GM23338 (cell line): ENCODE measurements around the gene ETV6. TPM values are rescaled to one million over a fixed set of nuclear protein-coding genes. Genes with fewer than 3 reads are reported as not detected.

Source experiments
- ATAC-seq: fragments of 200-7000 bp; cut with Tn5 transposase; 3 replicates; pipeline ENCODE4 v1.9.1; 2020
- DNase-seq: peaks from one replicate; pipeline ENCODE4 v3.0.0-alpha.2; 2015; ENCODE audit warnings: low spot score
- H2AFZ ChIP-seq: fragments of 200-600 bp; sonication (generic); 2 replicates; pipeline ENCODE4 v1.8.0; 2016; ENCODE audit warnings: antibody characterized with exemption, mild to moderate bottlenecking, moderate library complexity
- H3F3A ChIP-seq: fragments of 200-600 bp; sonication (generic); replicated peaks from 2 replicates; pipeline ENCODE4 v1.8.0; 2017; ENCODE audit warnings: antibody characterized with exemption, mixed run types, low read depth
- H3K27ac ChIP-seq: fragments of 200-600 bp; sonication (generic); 2 replicates; pipeline ENCODE4 v1.6.1; 2016; ENCODE audit warnings: low read depth
- H3K27me3 ChIP-seq: fragments of 200-600 bp; sonication (generic); 2 replicates; pipeline ENCODE4 v1.8.0; 2016; ENCODE audit warnings: mild to moderate bottlenecking, mixed run types, moderate library complexity; ENCODE audit not compliant: insufficient read depth
- H3K36me3 ChIP-seq: fragments of 200-600 bp; sonication (generic); 2 replicates; pipeline ENCODE4 v1.8.0; 2016; ENCODE audit warnings: mild to moderate bottlenecking; ENCODE audit not compliant: insufficient read depth
- H3K4me1 ChIP-seq: fragments of 200-600 bp; sonication (generic); 2 replicates; pipeline ENCODE4 v1.8.0; 2016; ENCODE audit warnings: mild to moderate bottlenecking, moderate library complexity; ENCODE audit not compliant: insufficient read depth
- H3K4me2 ChIP-seq: fragments of 200-600 bp; sonication (generic); 2 replicates; pipeline ENCODE4 v1.7.1; 2017; ENCODE audit warnings: mixed run types
- H3K4me3 ChIP-seq: fragments of 200-600 bp; sonication (generic); 2 replicates; pipeline ENCODE4 v1.6.1; 2016; ENCODE audit warnings: mixed run types
- H3K79me2 ChIP-seq: fragments of 200-600 bp; sonication (generic); replicated peaks from 2 replicates; pipeline ENCODE4 v1.8.0; 2017; ENCODE audit warnings: mild to moderate bottlenecking; ENCODE audit not compliant: insufficient read depth
- H3K9me2 ChIP-seq: fragments of 200-600 bp; sonication (generic); 2 replicates; pipeline ENCODE4 v1.8.0; 2017; ENCODE audit not compliant: insufficient read depth
- H4K20me1 ChIP-seq: fragments of 200-600 bp; sonication (generic); replicated peaks from 2 replicates; pipeline ENCODE4 v1.8.0; 2017; ENCODE audit warnings: mild to moderate bottlenecking; ENCODE audit not compliant: insufficient read depth
- H3K27ac Mint-ChIP-seq: 2 replicates; pipeline ENCODE4 v1.8.0; 2020; ENCODE audit warnings: inconsistent platforms, mild to moderate bottlenecking, moderate library complexity, mixed read lengths
- H3K27me3 Mint-ChIP-seq: 3 replicates; pipeline ENCODE4 v1.8.0; 2022; ENCODE audit warnings: low read depth, mild to moderate bottlenecking, moderate library complexity, mixed read lengths, inconsistent platforms; ENCODE audit not compliant: insufficient read depth, poor library complexity
- H3K36me3 Mint-ChIP-seq: 3 replicates; pipeline ENCODE4 v1.8.0; 2021; ENCODE audit warnings: low read depth, mild to moderate bottlenecking, inconsistent platforms, moderate library complexity, mixed read lengths
- H3K4me1 Mint-ChIP-seq: 3 replicates; pipeline ENCODE4 v1.8.0; 2020; ENCODE audit warnings: mild to moderate bottlenecking, inconsistent platforms, mixed read lengths
- H3K4me3 Mint-ChIP-seq: 3 replicates; pipeline ENCODE4 v1.8.0; 2021; ENCODE audit warnings: moderate library complexity, mild to moderate bottlenecking, inconsistent platforms, mixed read lengths
- H3K9me3 Mint-ChIP-seq: 3 replicates; pipeline ENCODE4 v1.8.0; 2020; ENCODE audit warnings: moderate library complexity, mild to moderate bottlenecking, inconsistent platforms, mixed read lengths
- CREB1 ChIP-seq: fragments of 250-450 bp; sonication (Bioruptor Pico); IDR thresholded peaks from 2 replicates; pipeline ENCODE4 v1.5.0; 2020; ENCODE audit warnings: low read depth, mild to moderate bottlenecking, moderate library complexity
- CTCF ChIP-seq, 2 experiments: fragments of 200-600 bp in 1 of 2; sonication (generic) in 1 of 2; conservative IDR thresholded peaks; 2 replicates each; pipeline versions ENCODE4 v1.5.1 to v1.6.1; 2016 to 2017; ENCODE audit warnings: antibody characterized with exemption in 2 of 2, low read depth in 2 of 2, mild to moderate bottlenecking in 2 of 2, moderate library complexity in 1 of 2
- EZH2 ChIP-seq: fragments of 200-600 bp; sonication (generic); IDR thresholded peaks from one replicate; pipeline ENCODE4 v1.8.0; 2017; ENCODE audit warnings: antibody characterized with exemption, mild to moderate bottlenecking, low read depth; ENCODE audit not compliant: unreplicated experiment
- NANOG ChIP-seq: IDR thresholded peaks from 2 replicates; pipeline ENCODE4 v1.6.1; 2016; ENCODE audit warnings: antibody characterized with exemption, borderline replicate concordance
- POLR2AphosphoS5 ChIP-seq: IDR thresholded peaks from 2 replicates; pipeline ENCODE4 v1.6.1; 2016; ENCODE audit warnings: antibody characterized with exemption, low read depth
- STAT1 ChIP-seq: IDR thresholded peaks from one replicate; pipeline ENCODE4 v1.6.1; 2016; ENCODE audit warnings: antibody characterized with exemption; ENCODE audit not compliant: unreplicated experiment
- ZNF114 ChIP-seq: fragments of 250-450 bp; sonication (Bioruptor Pico); IDR thresholded peaks from 2 replicates; pipeline ENCODE4 v1.5.0; 2020; ENCODE audit warnings: mild to moderate bottlenecking, moderate library complexity
- polyA plus RNA-seq: library from polyadenylated mRNA; unstranded; fragments of >200 nt; fragmentation: Nextera tagmentation; extraction: Ambion mirVana; gene quantifications from 2 replicates; pipeline ENCODE4 v1.2.1, GENCODE V29; 2016
- total RNA-seq: library from RNA; depleted of rRNA; stranded (reverse); fragments of >200 nt; shearing (Covaris generic); gene quantifications from 2 replicates; pipeline ENCODE4 v1.2.3, GENCODE V29; 2014
- TF ChIP-seq, protein P1 (sequence below): IDR thresholded peaks from 2 replicates; pipeline ENCODE4 v1.6.1; 2016; ENCODE audit warnings: antibody characterized with exemption
- TF ChIP-seq, protein P2 (sequence below): IDR thresholded peaks from one replicate; pipeline ENCODE4 v1.6.1; 2018; ENCODE audit warnings: antibody characterized with exemption; ENCODE audit not compliant: unreplicated experiment
- TF ChIP-seq, protein P3 (sequence below): fragments of 250-450 bp; sonication (Bioruptor Pico); IDR thresholded peaks from 2 replicates; pipeline ENCODE4 v1.5.0; 2020; ENCODE audit warnings: mild to moderate bottlenecking, moderate library complexity

ETV6 gene
- total and polyA plus RNA-seq, 2 experiments from 2014 or later = 7.5 to 15.1 TPM

DNA sequence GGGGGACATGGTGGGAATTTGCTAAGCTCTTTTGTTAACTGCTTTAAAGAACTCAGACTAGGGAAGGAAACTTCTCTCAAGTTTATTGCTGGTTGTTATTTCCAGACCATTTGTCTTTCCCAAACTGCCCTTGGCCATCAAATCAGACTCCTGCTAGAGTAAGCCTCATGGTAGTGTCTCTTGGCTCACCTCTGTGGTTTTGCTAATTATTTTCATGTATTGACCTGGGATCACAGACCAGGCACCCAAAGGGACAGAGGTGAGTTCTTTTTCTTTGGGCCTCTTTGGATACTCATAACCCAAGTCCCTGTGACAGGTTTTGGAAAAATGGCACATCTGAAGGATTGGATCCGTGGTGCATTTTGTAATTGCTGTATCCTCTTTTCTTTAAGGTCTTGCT is 11.2 kb downstream of the ETV6 start (continued):
- TF ChIP-seq CTCF (conservative IDR thresholded peaks at IDR 0.05; ENCODE audit: low read depth in 2 of 2) (no peak), STAT1 (no peak)
- TF ChIP-seq, protein P1, sequence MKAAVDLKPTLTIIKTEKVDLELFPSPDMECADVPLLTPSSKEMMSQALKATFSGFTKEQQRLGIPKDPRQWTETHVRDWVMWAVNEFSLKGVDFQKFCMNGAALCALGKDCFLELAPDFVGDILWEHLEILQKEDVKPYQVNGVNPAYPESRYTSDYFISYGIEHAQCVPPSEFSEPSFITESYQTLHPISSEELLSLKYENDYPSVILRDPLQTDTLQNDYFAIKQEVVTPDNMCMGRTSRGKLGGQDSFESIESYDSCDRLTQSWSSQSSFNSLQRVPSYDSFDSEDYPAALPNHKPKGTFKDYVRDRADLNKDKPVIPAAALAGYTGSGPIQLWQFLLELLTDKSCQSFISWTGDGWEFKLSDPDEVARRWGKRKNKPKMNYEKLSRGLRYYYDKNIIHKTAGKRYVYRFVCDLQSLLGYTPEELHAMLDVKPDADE = no peak

DNA sequence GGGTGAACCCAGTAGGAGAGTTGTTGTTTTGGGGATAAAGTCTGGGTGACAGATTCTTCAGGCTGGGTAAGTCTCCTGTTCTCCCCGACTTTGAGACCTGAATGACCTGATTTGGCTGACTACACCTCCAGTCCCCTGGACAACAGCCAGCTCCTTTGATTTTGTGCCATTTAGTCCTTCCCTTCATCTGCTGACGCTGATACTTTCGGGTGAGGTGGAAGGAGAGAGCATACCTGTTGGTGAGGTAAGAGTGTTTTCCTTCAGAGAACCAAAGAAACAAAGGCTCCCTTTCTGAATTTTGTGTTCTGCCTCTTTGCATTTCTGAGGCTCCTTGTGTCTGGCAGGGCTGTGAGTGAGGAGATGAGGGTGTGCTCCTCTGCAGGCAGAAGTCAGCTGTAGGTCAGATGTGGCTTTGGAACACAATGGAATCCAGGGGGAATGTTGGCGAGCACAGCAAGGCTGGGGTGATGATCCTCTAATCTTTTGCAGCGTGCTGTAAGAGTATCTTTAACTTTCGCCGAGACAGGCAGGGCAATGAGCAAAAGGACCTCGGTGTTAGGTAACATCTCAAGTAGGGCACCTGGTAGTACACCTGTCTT is 12.1 kb downstream of the ETV6 start:
- DNase-seq (no peak), ATAC-seq (peak; percentile 35; the same call in 2 of the 3 replicates)
- Mint-ChIP-seq H3K4me1 (peaks cover 49% of the 10 kb centered on the region), H3K27me3 (peaks cover 6% of the 10 kb centered on the region), H3K36me3 (peaks cover 10% of the 10 kb centered on the region; the same call in 1 of the 3 replicates), H3K27ac (no peak overlapping the region), H3K9me3 (no peaks in the 10 kb centered on the region), H3K4me3 (no peak overlapping the region)
- Histone ChIP-seq H3K4me3 (no peak overlapping the region), H3K27me3 (no peaks in the 10 kb centered on the region), H3K79me2 (peaks cover 75% of the 10 kb centered on the region), H3K9me2 (no peaks in the 10 kb centered on the region), H3F3A (peaks cover 3% of the 10 kb centered on the region; the same call in 1 of the 2 replicates), H4K20me1 (no peaks in the 10 kb centered on the region), H3K36me3 (no peaks in the 10 kb centered on the region), H2AFZ (no peak overlapping the region), H3K4me1 (peaks cover 25% of the 10 kb centered on the region), H3K27ac (0 out of 2 replicates have a peak overlapping the region, but pooled peaks have one; percentile 53), H3K4me2 (0 out of 2 replicates have a peak overlapping the region, but pooled peaks have one; percentile 29)
- TF ChIP-seq EZH2 = no peak
- TF ChIP-seq CREB1 (CRISPR knock-in tag) = no peak
- TF ChIP-seq, protein P1 = no peak
- no peak for TF ChIP-seq STAT1
- TF ChIP-seq ZNF114 (CRISPR knock-in tag) = no peak
- no peak for TF ChIP-seq NANOG
- no peak for TF ChIP-seq POLR2AphosphoS5
- TF ChIP-seq, protein P2, sequence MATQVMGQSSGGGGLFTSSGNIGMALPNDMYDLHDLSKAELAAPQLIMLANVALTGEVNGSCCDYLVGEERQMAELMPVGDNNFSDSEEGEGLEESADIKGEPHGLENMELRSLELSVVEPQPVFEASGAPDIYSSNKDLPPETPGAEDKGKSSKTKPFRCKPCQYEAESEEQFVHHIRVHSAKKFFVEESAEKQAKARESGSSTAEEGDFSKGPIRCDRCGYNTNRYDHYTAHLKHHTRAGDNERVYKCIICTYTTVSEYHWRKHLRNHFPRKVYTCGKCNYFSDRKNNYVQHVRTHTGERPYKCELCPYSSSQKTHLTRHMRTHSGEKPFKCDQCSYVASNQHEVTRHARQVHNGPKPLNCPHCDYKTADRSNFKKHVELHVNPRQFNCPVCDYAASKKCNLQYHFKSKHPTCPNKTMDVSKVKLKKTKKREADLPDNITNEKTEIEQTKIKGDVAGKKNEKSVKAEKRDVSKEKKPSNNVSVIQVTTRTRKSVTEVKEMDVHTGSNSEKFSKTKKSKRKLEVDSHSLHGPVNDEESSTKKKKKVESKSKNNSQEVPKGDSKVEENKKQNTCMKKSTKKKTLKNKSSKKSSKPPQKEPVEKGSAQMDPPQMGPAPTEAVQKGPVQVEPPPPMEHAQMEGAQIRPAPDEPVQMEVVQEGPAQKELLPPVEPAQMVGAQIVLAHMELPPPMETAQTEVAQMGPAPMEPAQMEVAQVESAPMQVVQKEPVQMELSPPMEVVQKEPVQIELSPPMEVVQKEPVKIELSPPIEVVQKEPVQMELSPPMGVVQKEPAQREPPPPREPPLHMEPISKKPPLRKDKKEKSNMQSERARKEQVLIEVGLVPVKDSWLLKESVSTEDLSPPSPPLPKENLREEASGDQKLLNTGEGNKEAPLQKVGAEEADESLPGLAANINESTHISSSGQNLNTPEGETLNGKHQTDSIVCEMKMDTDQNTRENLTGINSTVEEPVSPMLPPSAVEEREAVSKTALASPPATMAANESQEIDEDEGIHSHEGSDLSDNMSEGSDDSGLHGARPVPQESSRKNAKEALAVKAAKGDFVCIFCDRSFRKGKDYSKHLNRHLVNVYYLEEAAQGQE = no peak
- TF ChIP-seq, protein P3, sequence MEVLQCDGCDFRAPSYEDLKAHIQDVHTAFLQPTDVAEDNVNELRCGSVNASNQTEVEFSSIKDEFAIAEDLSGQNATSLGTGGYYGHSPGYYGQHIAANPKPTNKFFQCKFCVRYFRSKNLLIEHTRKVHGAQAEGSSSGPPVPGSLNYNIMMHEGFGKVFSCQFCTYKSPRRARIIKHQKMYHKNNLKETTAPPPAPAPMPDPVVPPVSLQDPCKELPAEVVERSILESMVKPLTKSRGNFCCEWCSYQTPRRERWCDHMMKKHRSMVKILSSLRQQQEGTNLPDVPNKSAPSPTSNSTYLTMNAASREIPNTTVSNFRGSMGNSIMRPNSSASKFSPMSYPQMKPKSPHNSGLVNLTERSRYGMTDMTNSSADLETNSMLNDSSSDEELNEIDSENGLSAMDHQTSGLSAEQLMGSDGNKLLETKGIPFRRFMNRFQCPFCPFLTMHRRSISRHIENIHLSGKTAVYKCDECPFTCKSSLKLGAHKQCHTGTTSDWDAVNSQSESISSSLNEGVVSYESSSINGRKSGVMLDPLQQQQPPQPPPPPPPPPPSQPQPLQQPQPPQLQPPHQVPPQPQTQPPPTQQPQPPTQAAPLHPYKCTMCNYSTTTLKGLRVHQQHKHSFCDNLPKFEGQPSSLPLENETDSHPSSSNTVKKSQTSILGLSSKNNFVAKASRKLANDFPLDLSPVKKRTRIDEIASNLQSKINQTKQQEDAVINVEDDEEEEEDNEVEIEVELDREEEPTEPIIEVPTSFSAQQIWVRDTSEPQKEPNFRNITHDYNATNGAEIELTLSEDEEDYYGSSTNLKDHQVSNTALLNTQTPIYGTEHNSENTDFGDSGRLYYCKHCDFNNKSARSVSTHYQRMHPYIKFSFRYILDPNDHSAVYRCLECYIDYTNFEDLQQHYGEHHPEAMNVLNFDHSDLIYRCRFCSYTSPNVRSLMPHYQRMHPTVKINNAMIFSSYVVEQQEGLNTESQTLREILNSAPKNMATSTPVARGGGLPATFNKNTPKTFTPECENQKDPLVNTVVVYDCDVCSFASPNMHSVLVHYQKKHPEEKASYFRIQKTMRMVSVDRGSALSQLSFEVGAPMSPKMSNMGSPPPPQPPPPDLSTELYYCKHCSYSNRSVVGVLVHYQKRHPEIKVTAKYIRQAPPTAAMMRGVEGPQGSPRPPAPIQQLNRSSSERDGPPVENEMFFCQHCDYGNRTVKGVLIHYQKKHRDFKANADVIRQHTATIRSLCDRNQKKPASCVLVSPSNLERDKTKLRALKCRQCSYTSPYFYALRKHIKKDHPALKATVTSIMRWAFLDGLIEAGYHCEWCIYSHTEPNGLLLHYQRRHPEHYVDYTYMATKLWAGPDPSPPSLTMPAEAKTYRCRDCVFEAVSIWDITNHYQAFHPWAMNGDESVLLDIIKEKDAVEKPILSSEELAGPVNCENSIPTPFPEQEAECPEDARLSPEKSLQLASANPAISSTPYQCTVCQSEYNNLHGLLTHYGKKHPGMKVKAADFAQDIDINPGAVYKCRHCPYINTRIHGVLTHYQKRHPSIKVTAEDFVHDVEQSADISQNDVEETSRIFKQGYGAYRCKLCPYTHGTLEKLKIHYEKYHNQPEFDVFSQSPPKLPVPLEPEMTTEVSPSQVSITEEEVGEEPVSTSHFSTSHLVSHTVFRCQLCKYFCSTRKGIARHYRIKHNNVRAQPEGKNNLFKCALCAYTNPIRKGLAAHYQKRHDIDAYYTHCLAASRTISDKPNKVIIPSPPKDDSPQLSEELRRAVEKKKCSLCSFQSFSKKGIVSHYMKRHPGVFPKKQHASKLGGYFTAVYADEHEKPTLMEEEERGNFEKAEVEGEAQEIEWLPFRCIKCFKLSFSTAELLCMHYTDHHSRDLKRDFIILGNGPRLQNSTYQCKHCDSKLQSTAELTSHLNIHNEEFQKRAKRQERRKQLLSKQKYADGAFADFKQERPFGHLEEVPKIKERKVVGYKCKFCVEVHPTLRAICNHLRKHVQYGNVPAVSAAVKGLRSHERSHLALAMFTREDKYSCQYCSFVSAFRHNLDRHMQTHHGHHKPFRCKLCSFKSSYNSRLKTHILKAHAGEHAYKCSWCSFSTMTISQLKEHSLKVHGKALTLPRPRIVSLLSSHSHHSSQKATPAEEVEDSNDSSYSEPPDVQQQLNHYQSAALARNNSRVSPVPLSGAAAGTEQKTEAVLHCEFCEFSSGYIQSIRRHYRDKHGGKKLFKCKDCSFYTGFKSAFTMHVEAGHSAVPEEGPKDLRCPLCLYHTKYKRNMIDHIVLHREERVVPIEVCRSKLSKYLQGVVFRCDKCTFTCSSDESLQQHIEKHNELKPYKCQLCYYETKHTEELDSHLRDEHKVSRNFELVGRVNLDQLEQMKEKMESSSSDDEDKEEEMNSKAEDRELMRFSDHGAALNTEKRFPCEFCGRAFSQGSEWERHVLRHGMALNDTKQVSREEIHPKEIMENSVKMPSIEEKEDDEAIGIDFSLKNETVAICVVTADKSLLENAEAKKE (CRISPR knock-in tag) = no peak
